K562 (cell line): ENCODE measurements around the gene DUOX2. TPM values are rescaled to one million over a fixed set of nuclear protein-coding genes. Genes with fewer than 3 reads are reported as not detected.

Source experiments
- DNMT1 ChIP-seq: fragments of 450-650 bp; IDR thresholded peaks from 2 replicates; pipeline ENCODE4 v1.6.1; 2016; ENCODE audit warnings: antibody characterized with exemption, mild to moderate bottlenecking
- ETV1 ChIP-seq: fragments of 450-650 bp; conservative IDR thresholded peaks from 2 replicates; pipeline ENCODE4 v1.6.1; 2016; ENCODE audit warnings: missing genetic modification characterization, control low read depth, low read depth, missing compliant biosample characterization
- FOXJ2 ChIP-seq: fragments of 200-800 bp; sonication (Bioruptor generic); IDR thresholded peaks from 2 replicates; pipeline ENCODE4 v1.6.1; 2016; ENCODE audit warnings: missing genetic modification characterization, missing compliant biosample characterization
- FOXJ3 ChIP-seq: sonication (generic); formaldehyde crosslinking; IDR thresholded peaks from 2 replicates; pipeline ENCODE4 v1.4.0; 2020; ENCODE audit warnings: mild to moderate bottlenecking, missing genetic modification reagents
- NCOR1 ChIP-seq: fragments of 450-650 bp; IDR thresholded peaks from 2 replicates; pipeline ENCODE4 v1.6.1; 2016; ENCODE audit warnings: mild to moderate bottlenecking, moderate library complexity
- NFATC3 ChIP-seq: fragments of 450-650 bp; IDR thresholded peaks from 2 replicates; pipeline ENCODE4 v1.6.1; 2017; ENCODE audit warnings: mild to moderate bottlenecking
- SP2 ChIP-seq: IDR thresholded peaks from 2 replicates; pipeline ENCODE4 v1.6.1; 2011; ENCODE audit warnings: mild to moderate bottlenecking, low read depth, low read length, moderate library complexity; ENCODE audit not compliant: poor library complexity, severe bottlenecking; ENCODE audit errors: extremely low read depth
- TCF7 ChIP-seq: sonication (generic); IDR thresholded peaks from 2 replicates; pipeline ENCODE4 v1.6.1; 2016; ENCODE audit warnings: antibody characterized with exemption, borderline replicate concordance
- ZNF444 ChIP-seq: fragments of 250-450 bp; sonication (Bioruptor Pico); IDR thresholded peaks from 2 replicates; pipeline ENCODE4 v1.4.0; 2020; ENCODE audit warnings: mild to moderate bottlenecking, moderate library complexity
- polyA plus RNA-seq, 8 experiments: library from polyadenylated mRNA; depleted of rRNA in 4 of 8; stranded (reverse) in 5 of 8; unstranded in 3 of 8; fragments of >200 nt; fragmentation: Nextera tagmentation in 2 of 8; fragmentation: Illumina TruSeq in 1 of 8; extraction: Ambion mirVana in 2 of 8; extraction: Trizol in 1 of 8; gene quantifications; 2 replicates each; pipeline versions ENCODE4 v1.2.1 to v1.2.3, GENCODE V29; 2011 to 2014; ENCODE audit warnings: inconsistent platforms in 1 of 8, missing spikeins in 1 of 8
- total RNA-seq, 7 experiments: library from RNA; depleted of rRNA in 6 of 7; stranded (reverse); fragments of >200 nt in 6 of 7; fragmentation: Illumina TruSeq in 2 of 7; extraction: Trizol in 2 of 7; gene quantifications; 2 replicates each; pipeline versions ENCODE4 v1.2.1 to v1.2.3, GENCODE V29; 2011 to 2021; ENCODE audit warnings: low replicate concordance in 1 of 7
- TF ChIP-seq, protein P1 (sequence below): fragments of 200-800 bp; sonication (Bioruptor generic); IDR thresholded peaks from 2 replicates; pipeline ENCODE4 v1.6.1; 2016; ENCODE audit warnings: missing genetic modification characterization, missing compliant biosample characterization
- TF ChIP-seq, protein P2 (sequence below): fragments of 450-650 bp; IDR thresholded peaks from 2 replicates; pipeline ENCODE4 v1.6.1; 2014; ENCODE audit warnings: low read depth, mild to moderate bottlenecking, moderate library complexity, borderline replicate concordance
- TF ChIP-seq, protein P3 (sequence below): fragments of 450-650 bp; formaldehyde crosslinking; IDR thresholded peaks from 2 replicates; pipeline ENCODE4 v1.4.0; 2020; ENCODE audit warnings: mild to moderate bottlenecking, moderate library complexity

The DUOX2 gene
- total and polyA plus RNA-seq, 9 of the 15 experiments (the other 6 are each of a cell fraction or from before 2014, with no cell fraction given), result 0.01 to 0.03 (median 0.02) TPM; not detected in 6

DNA sequence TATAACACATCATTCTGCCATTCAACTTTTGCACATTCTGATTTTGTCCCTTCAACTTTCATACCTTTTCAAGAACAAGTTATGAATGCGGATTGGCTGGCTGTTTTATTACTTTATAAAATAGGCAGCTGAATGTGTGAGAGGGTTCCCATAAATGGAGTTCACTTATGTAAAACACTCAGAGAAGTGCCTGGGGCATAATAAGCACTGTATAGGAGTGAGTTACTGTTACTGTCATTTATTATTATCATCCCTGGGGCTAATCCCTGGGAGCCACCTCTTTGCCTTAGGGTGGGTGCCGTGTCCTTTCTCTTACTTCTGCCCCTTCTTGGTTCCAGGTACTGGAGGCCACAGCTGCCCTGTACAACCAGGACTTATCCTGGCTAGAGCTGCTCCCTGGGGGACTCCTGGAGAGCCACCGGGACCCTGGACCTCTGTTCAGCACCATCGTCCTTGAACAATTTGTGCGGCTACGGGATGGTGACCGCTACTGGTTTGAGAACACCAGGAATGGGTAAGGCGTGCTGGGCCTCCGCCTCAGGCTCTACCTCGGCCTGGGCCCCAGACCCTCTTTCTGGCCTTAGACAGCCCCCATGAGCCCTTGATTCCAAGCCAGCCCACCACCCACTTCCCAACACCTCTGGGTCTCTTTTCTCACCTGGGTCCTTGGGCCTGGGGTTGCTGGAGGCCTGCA is 26.7 kb upstream of the DUOX2 start (continued):
- no peak for TF ChIP-seq FOXJ3 (CRISPR knock-in tag)
- TF ChIP-seq, protein P1, sequence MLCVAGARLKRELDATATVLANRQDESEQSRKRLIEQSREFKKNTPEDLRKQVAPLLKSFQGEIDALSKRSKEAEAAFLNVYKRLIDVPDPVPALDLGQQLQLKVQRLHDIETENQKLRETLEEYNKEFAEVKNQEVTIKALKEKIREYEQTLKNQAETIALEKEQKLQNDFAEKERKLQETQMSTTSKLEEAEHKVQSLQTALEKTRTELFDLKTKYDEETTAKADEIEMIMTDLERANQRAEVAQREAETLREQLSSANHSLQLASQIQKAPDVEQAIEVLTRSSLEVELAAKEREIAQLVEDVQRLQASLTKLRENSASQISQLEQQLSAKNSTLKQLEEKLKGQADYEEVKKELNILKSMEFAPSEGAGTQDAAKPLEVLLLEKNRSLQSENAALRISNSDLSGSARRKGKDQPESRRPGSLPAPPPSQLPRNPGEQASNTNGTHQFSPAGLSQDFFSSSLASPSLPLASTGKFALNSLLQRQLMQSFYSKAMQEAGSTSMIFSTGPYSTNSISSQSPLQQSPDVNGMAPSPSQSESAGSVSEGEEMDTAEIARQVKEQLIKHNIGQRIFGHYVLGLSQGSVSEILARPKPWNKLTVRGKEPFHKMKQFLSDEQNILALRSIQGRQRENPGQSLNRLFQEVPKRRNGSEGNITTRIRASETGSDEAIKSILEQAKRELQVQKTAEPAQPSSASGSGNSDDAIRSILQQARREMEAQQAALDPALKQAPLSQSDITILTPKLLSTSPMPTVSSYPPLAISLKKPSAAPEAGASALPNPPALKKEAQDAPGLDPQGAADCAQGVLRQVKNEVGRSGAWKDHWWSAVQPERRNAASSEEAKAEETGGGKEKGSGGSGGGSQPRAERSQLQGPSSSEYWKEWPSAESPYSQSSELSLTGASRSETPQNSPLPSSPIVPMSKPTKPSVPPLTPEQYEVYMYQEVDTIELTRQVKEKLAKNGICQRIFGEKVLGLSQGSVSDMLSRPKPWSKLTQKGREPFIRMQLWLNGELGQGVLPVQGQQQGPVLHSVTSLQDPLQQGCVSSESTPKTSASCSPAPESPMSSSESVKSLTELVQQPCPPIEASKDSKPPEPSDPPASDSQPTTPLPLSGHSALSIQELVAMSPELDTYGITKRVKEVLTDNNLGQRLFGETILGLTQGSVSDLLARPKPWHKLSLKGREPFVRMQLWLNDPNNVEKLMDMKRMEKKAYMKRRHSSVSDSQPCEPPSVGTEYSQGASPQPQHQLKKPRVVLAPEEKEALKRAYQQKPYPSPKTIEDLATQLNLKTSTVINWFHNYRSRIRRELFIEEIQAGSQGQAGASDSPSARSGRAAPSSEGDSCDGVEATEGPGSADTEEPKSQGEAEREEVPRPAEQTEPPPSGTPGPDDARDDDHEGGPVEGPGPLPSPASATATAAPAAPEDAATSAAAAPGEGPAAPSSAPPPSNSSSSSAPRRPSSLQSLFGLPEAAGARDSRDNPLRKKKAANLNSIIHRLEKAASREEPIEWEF, result no peak
- TF ChIP-seq DNMT1, result no peak
- no peak for TF ChIP-seq ETV1 (tag)
- TF ChIP-seq NCOR1, result no peak
- no peak for TF ChIP-seq SP2
- no peak for TF ChIP-seq TCF7
- TF ChIP-seq NFATC3, result no peak
- no peak for TF ChIP-seq ZNF444 (CRISPR knock-in tag)
- TF ChIP-seq, protein P2, sequence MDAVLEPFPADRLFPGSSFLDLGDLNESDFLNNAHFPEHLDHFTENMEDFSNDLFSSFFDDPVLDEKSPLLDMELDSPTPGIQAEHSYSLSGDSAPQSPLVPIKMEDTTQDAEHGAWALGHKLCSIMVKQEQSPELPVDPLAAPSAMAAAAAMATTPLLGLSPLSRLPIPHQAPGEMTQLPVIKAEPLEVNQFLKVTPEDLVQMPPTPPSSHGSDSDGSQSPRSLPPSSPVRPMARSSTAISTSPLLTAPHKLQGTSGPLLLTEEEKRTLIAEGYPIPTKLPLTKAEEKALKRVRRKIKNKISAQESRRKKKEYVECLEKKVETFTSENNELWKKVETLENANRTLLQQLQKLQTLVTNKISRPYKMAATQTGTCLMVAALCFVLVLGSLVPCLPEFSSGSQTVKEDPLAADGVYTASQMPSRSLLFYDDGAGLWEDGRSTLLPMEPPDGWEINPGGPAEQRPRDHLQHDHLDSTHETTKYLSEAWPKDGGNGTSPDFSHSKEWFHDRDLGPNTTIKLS, result no peak
- TF ChIP-seq, protein P3, sequence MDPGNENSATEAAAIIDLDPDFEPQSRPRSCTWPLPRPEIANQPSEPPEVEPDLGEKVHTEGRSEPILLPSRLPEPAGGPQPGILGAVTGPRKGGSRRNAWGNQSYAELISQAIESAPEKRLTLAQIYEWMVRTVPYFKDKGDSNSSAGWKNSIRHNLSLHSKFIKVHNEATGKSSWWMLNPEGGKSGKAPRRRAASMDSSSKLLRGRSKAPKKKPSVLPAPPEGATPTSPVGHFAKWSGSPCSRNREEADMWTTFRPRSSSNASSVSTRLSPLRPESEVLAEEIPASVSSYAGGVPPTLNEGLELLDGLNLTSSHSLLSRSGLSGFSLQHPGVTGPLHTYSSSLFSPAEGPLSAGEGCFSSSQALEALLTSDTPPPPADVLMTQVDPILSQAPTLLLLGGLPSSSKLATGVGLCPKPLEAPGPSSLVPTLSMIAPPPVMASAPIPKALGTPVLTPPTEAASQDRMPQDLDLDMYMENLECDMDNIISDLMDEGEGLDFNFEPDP (CRISPR knock-in tag), result no peak
- TF ChIP-seq FOXJ2, result no peak
